ENCODE measurements around the gene GHRHR. TPM values are rescaled to one million over a fixed set of nuclear protein-coding genes. Genes with fewer than 3 reads are reported as not detected.

GHRHR gene
- total RNA-seq, 1 donor from 2014 or later = not detected

GRCh38 chr7:31020161-31020560 lies 56.4 kb downstream of the GHRHR start:
- intact Hi-C loops (cut with DNase I) = no loop called here
- H3K9me3 ChIP-seq = no peaks in the 10 kb centered on the region
- ATAC-seq (no peak), DNase-seq (no peak)
- no peaks in the 10 kb centered on the region for H3K36me3 ChIP-seq
- no peak overlapping the region for H3K27ac ChIP-seq
- H3K4me1 ChIP-seq = no peaks in the 10 kb centered on the region
- H3K4me3 ChIP-seq = no peak overlapping the region
- H3K27me3 ChIP-seq (ENCODE audit: low read depth) = no peaks in the 10 kb centered on the region
- no peak for TF ChIP-seq CTCF (IDR thresholded peaks at IDR 0.05)

GRCh38 chr7:31020652-31021051 lies 56.9 kb downstream of the GHRHR start:
- H3K36me3 ChIP-seq = no peaks in the 10 kb centered on the region
- H3K9me3 ChIP-seq = no peaks in the 10 kb centered on the region
- intact Hi-C loops (cut with DNase I) = no loop called here
- no peak overlapping the region for H3K27ac ChIP-seq
- H3K4me1 ChIP-seq = no peaks in the 10 kb centered on the region
- H3K27me3 ChIP-seq (ENCODE audit: low read depth) = no peaks in the 10 kb centered on the region
- DNase-seq (no peak), ATAC-seq (no peak)
- TF ChIP-seq CTCF (IDR thresholded peaks at IDR 0.05) = no peak
- H3K4me3 ChIP-seq = no peak overlapping the region

- intact Hi-C loops (cut with DNase I) = no loop called here
- no peak for ATAC-seq
- Histone ChIP-seq H3K9me3 (no peaks in the 10 kb centered on the region), H3K27ac (no peak overlapping the region), H3K4me1 (no peaks in the 10 kb centered on the region), H3K36me3 (no peaks in the 10 kb centered on the region), H3K27me3 (ENCODE audit: low read depth) (no peaks in the 10 kb centered on the region), H3K4me3 (no peak overlapping the region)
- TF ChIP-seq CTCF (IDR thresholded peaks at IDR 0.05) = no peak
- DNase-seq = no peak
Observed at GRCh38 chr7:31022117-31022516, 58.4 kb downstream of the GHRHR start.

- TF ChIP-seq CTCF (IDR thresholded peaks at IDR 0.05) = no peak
- Histone ChIP-seq H3K36me3 (no peaks in the 10 kb centered on the region), H3K4me1 (no peaks in the 10 kb centered on the region), H3K4me3 (no peak overlapping the region), H3K27me3 (ENCODE audit: low read depth) (no peaks in the 10 kb centered on the region), H3K9me3 (no peaks in the 10 kb centered on the region), H3K27ac (no peak overlapping the region)
- intact Hi-C loops (cut with DNase I) = no loop called here
- DNase-seq (no peak), ATAC-seq (no peak)
Observed at GRCh38 chr7:31022726-31023125, 59.0 kb downstream of the GHRHR start.

- H3K27me3 ChIP-seq (ENCODE audit: low read depth) = no peaks in the 10 kb centered on the region
- ATAC-seq (no peak), DNase-seq (no peak)
- no peaks in the 10 kb centered on the region for H3K9me3 ChIP-seq
- H3K36me3 ChIP-seq = no peaks in the 10 kb centered on the region
- H3K4me3 ChIP-seq = no peak overlapping the region
- TF ChIP-seq CTCF (IDR thresholded peaks at IDR 0.05) = no peak
- no peak overlapping the region for H3K27ac ChIP-seq
- intact Hi-C loops (cut with DNase I) = no loop called here
- H3K4me1 ChIP-seq = no peaks in the 10 kb centered on the region
Observed at GRCh38 chr7:31023877-31024276, 60.1 kb downstream of the GHRHR start.
